ENCODE results near the gene RALGDS.

Gene RALGDS

DNA sequence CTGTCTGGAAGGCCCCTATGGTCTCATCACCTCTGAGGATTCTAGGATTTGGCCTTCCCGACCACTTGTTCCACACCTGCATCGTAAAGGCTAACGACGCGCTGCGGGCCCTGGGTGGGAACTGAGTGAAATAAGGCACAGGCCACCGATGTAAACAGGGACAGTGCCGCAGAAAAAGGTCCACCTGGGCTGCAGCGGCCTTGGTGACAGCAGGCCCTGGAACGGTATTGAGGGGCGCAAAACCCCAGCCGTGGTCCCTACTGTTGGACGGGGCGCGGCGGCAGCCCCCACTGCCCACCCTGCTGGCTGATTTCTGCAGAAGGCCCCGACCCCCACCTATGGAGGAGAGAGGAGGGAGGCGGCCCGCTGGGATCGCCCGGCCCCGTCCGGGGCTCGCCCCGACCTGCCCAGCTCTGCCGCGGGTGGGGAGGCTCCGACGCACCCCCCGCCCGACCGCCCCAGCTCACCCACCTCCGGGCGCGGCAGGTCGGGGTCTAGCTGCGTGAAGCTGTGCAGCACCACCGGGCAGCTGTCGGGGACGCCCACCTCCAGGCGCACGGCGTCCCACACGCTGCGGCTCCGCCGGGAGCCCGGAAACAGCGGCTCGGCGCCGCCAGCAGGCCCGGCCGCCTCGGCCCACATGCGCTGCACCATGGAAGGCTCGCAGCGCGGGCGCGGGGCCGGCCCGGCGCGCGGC lies 391 bp downstream of the RALGDS start:
- no peak for DNase-seq (ENCODE audit: low read depth)

DNA sequence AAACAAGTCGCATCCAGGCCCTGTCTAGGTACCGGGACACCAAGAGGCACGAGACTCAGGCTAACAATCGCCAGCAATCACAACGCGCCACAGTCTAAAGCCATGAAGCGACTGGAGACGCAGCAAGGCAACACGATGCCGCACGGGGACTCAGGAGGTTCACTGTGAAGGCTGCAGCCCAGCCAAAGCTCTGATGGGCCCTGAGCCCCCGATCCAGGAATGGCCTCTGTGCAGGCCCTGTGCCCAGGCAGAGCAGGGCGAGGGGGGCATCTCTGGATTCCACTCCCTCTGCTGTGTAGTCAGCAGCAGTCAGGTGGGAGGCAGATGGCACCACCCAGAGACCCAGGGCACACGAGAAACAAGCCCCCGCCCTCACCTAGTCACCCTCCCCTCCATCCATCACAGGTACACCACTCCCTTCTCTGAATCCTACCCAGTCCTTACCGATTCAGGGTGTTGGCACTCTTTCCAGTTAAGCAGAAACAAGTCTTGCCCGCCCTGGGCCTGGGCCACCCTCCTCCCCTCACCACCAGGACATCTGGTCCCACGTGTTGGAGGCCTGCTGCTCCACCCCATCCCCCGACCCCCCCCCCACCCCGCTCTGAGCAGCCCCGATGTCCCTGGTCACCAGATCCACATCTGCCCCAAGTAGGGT lies 1.1 kb downstream of the RALGDS start:
- no peak for DNase-seq (ENCODE audit: low read depth)

DNA sequence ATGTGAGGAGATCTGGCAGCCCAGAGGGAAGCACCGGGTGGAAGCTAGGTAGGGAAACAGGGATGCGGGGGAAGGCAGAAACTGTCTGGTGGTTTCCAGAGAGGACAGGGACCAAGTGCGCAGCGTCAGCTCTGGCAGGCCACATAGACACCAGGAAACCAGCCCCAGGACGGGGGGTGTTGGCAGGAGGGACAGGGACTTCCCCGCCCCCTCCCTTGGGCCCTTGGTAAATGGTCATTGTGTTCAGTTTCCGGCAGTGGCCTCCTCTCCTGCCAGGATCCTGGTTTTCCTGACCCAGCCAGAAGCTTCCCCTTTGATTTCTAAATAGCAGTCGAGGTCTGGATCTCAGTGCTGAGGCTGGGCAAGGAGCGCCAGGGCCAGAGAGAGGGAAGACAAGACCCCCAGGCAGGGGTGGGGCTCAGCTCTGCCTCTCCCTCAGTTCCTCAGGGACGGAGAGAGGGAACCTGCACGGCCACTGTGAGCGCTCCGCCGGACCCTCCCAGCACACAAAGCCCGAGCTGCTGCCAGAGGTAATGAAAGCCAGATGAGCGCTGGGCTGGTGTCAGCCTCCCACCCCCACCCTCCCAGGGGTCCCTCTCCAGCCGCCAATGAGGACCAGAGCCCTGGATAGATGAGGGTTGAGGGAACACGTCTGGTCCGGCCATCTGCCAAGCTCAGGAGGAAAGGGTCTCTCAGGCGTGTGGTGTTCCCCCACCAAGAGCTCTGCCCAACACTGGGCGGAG lies 1.8 kb downstream of the RALGDS start:
- no peak for DNase-seq (ENCODE audit: low read depth)

DNA sequence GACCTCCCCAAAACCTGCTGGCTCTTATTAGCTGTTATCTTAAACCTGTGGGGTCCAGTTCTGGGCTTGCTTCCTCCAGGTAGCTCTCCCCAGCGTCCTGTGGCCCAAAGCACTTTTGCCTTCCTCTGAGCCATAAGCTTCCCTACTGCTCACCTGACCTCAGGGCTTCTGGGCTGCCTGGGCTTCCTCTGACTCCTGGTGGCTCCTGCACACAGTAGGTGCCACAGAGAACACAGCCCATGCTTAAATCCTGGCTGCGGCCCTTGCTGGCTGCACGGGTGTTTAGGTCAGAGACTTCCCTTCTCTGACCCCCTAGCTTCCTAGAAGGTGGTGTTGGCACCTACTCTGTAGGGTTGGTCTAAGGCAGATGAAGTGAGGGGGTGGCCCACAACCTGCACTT lies 2.5 kb downstream of the RALGDS start:
- no peak for DNase-seq (ENCODE audit: low read depth)

DNA sequence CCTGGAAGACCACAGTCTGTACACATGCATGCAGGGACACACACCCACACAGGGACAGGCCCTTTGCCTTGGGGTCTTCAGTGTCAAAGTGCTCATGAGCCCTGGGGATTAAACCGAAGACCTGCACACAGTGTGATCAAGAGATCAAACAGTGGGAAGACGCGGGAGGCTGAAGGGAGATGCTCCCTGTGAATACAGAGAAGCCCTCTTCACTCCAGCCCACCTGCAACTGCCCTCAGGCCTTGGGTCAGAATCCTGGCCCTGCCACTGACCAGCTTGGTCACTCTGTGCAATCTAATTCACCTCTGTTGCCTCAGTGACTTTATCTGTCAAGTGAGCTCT lies 2.9 kb downstream of the RALGDS start:
- DNase-seq (ENCODE audit: low read depth): no peak

DNA sequence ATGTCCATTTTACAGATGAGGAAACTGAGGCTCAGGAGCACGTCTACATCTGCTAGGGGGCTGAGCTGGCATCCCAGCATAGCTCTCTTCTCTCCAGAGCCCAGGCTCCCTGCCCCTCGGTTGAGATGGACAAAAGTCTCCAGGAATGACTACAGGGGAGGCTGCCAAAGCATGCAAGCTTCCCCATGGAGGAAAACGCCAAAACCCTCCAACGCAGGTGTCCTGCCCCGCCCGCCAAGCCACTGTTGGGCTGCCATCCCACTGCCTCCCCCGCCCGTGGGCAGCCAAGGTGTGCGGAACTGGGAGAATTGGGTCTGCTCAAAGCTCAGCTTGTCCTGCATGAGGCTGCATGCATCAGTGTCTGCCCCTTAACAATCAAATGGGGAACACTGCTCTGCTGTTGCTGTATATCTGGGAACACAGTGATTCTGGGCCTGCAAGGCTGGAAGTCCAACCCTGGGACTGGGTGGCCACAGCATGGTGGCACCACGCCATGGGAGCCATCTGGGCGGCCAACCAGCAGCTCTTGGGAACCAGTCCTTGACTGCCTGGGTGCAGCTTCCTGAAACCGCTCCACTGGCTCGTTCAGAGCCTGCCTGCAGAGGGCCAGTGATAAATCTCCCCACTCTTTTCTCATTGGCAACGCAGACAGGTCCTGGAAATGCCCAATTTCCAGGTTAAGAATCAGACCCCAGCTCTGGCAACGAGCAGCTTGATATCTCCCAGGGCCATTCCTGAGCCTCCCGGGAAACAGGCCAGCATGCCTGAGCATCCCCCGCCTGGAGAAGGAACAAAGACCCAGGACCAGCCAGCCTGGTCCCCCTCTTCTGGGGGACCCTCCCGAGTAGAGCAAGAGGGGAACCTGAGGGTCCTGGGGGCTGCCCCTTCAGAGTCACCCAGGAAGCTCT lies 3.5 kb downstream of the RALGDS start:
- no peak for DNase-seq (ENCODE audit: low read depth)

DNA sequence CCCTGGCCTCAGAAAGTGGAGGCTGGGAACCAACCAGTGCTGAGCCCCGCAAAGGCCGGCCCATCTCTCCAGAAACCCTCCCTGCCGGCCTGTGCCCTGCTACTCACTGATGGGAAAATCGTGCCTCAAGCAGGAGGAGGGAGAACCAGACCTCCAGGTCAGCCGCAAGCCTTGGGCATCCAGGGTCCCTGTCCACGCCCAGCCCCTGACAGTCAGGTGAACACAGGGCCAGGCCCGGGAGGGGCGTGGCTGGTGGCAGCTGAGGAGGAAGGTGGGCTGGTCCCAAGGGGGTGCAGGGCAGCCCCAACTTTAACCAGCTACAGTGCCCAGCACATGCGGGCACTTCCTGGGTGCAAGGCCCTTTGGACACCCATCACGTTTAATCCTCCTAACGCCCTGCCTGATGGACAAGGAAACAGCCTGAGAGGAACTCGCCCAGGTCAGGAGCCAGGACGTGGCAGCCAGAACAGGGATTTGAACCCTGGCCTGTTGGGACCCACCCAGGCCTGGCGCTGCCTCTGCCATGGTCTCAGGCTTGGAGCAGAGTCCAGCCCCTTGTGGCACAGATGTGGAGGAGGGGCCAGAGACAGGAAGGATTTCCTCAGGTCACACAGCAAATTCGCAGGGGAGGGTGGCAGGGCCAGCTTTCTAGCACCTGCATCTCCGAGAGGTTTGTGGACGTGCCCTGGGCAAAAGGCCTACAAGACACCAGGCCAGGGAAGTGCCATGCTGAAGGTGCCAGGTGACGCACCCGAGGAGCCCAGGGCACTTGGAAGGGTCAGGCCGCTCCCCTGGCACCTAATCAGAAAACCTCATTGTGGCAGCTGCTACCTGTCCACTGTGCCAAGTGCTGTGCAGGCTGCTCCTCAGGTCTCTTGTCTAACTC lies 4.5 kb downstream of the RALGDS start:
- no peak for DNase-seq (ENCODE audit: low read depth)

DNA sequence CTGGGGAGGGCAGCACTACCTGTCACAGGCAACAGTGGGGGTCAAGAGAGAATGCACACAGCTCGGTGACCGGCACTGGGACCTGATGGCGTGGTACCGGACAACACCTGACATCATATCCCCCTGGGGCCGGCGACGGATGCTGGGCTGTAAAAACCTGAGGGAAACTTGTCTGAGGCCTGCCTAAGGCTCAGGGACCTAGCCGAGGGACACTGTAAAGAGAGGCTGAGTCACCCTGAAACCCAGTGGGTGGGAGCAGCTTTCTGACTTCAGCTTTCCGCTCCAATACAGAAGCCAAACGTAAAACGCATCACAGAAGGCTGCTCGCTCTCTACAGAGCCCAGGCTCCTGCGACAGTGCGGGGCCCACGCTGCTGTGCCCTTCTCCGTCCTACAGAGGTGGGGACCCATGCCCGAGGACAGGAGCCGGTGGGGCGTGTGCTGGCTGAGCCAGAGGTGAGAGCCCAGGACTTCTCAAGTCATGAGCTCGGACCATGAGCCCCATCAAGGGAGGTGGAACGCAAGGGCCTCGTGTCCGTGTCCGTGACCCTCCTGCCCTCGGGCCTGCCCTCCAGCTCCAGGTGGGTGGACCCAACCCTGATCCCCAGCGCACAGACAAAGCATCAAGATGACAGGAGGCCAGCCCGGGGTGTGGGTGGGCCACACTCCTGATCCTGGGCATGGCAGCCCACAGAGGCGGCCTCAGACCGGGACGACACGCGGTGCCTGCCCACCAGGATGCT lies 5.3 kb downstream of the RALGDS start:
- DNase-seq (ENCODE audit: low read depth): peak; percentile 33

DNA sequence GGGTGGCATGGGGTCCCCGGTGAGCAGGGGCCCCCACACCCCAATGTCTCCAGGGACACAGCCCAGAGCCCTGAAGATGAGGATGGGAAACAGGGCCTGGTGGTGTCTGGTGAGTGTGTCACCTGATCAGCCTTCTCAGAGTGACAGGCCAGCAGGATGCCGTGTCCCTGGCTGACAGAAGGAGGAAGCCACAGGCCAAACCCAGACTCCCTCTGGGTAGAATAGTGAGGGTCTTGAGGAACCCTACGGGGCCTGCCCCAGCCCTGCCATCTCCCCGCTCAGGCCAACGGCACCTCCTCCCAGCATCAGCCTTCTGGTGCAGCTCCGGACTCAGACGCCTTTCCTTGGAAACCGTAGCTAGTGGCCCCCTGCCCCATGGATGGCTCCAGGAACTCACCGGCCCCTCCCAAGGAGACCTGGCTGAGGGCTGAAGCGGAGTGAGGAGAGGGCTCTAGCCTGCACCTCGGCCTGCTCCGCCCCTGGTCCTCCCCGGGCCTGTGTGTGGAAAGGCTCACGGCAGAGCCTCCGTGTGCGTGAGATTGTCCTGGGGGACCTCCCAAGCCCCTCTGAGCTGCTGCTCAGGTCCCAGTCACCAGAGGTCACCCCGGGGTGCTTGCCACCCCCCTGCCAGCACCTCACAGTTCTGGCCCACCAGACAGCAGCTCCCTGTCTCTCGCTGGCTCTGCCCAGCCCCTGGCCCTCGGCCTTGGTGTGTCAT lies 6.0 kb downstream of the RALGDS start:
- DNase-seq (ENCODE audit: low read depth): no peak

DNA sequence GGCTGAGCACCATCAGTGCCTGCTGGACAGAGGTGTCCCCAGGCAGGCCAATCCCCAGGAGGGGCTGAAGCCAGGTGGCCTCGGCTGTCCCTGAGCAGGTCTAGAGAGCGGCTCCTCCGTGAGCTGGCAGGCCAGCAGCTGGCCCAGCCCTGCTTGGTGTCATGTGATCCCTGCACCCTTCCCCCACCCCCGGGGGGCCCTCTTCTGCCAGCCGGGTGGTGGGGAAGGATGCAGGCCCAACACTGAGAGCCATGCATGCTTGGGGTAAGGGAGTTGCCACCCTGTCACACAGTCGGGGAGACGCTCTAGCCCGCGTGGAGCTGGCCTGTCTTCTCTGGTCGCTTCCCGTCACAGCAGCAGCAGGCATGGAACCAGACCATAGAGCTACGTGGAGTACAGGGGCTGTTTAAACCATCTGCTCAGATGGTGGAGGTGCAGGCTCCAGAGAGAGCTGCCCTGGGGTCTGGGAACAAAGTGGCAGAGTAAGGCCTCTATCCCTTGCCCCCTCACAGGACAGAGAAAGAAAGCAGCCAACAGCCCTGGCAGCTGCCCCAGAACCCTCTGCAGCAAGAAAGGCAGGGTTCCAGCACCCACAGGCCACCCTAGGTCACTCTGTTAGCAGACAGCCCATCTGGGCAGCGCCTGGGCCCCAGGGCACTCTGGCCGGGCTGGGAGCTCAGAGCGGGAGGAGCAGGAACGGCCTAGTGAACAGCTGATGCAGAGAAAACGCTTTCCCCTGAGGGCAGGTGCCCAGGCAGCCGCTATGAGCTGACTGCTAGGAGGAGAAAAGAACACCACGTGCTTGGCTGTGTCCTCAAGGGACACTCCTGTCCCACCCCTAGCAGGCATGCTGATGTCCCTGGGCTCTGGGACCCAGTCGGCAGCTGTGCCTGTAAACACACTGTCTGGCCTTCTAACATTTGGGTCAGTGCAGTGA lies 6.8 kb downstream of the RALGDS start:
- DNase-seq (ENCODE audit: low read depth): no peak

DNA sequence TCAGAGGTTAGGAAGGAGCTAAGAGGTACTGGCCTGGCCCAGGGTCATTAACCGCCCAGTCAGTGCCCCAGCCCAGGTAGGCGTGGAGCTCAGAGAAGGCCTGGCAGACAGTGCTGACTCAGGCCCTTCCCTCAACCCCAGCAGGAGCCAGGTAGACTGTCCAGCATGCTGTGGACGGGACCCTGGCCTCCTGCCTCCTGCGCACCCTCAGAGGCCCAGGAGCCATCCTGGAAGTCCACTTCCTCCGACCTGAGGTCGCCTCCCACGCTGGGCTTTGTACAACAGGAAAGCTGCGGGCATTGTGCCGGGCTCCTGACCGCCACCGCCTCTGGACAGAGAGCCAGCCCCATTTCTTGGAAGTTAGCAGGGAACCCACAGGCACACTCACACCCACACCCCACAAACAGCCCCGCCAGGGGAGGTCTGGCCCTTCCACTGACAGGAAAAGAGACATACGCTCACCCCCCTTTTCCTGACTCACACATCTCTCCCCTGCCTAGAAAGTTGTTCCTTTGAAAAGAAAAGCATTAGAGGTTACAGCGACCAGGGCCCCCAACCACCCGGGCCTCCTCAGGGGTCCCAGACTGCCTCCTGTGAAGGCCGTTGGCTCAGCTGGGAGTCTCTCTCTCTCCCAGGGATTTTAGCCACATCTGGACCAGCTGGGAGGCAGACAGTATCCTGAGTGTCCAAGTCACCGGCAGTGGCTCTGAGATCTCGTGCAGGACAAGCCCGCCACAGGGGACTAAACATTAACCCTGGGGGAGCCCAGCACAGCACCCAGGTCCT lies 7.7 kb downstream of the RALGDS start:
- no peak for DNase-seq (ENCODE audit: low read depth)

DNA sequence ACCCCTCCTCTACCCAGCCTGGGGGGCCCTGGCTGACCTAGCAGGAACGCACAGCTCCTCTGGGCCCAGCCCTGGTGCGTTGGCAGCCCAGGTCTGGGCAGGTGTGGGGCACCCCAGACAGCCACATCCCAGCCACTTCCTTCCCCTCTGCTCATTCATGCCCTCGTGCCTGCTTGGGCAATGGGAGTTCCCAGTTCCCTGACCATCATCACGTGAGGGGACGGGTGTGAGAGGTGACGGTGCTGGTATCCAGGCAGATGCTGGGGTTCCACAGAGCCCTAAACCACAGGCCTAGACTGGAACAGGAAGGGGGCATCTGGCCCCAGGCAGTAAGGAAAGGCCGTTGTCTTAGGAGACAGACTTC lies 8.4 kb downstream of the RALGDS start:
- DNase-seq (ENCODE audit: low read depth): no peak

DNA sequence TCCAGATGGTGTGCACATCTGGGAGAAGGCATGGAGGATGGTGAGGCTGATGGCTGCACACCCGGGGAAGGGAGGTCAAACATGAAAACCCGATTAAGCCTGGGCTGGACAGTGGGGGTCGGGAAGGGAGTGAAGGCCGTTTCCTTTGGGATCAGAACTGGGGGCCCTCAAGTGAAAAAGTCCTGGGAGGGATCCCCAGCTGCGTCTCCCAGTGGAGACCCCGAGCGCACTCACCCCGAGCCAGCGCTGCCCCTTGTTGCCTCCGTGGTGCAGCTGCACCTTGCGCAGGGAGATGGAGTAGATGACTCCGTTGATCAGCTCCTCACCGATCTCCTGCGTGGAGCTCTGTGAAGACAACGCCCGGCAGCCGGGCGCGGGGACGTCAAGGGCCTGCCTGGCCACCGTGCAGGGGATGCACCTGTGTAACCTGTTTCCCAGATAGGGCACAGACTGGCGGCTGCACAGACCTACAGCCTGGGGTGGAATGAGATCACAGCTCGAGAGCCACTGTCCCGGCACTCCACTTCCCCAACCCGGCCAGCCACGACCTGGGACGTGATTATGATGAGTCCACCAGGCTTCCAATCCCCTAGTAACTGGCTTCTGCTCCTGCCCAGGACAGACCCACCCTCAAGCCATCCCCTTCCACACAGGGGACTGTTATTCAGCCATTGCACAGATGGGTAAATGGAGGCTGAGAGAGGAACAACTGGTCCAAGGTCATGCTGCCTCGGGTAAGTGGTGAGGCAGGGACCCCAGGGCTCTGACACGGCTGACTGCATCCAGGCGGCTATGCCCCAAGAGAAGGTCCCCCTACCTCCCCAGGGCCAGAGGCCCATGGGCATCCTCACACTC lies 9.0 kb downstream of the RALGDS start:
- DNase-seq (ENCODE audit: low read depth): no peak

DNA sequence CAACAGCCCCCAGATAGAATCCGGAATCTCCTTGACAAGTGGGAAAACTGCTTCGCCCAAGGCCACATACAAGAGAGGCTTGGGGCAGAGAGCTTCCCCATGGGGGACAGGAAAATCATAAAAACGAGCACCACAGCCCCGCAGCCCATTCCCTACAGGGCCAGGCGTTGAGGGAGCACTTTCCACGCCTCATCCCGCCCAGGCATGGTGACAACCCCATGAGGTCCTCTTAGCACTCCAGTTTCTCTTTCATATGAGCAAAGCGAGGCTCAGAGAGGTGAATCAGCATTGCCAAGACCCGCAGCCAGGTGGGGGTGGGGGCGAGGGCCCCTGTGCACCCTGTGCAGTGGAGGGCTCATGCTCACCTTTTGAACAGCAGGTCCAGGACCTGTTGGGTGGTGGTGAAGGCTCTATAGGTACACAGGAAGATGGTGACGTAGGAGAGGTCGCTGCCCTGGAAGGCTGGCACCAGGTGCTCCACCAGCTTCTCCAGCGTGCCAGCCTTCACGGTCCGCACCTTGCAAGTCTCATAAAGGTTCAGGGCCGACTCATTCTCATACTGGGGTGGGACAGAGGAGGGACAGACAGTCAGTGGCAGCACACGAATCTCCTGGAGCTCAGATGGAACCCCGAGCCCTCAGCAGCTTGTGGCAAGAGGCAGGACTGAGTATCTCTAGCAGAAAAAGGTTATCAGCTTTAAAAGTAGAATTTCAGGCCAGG lies 10.9 kb downstream of the RALGDS start:
- no peak for DNase-seq (ENCODE audit: low read depth)

DNA sequence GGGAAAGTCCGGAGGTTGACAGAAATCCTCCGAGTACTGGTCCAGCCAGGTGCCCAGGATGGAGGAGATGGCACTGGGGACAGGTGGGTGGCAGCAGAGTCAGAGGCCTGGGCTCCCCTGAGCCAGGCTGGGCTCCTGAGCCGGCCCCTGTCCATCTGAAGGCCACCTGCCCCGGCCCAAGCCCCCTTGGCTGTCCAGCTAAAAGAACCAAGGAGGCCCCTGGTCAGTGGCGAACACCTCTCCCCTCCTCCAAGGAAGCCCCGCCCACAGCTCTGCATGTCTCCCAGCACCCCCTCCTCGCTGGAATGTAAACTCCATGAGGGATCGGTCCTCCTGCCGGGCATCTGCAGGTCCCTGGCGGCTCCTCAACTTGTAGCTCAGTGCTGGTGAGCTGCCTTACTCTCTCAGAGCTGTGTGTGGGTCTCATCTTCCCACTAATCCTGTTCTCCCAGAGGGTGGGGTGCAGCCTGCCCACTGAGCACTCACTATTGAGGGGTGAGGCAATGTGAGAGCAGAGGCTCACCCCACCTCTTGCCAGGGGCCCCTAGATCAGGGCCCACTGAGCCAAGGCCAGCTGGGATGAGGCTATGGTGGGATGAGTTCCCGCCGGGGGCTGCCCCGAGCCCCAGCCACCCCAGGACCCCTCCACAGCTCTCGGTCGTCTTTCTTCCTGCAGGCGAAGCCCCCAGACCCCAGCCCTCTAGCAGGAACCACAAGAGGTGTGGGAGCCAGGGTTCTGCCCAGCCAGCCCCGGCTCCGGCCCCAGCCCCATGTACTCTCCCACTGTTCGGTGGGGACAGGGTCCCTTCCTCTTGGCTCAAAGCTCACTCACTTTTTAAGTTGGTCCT lies 12.0 kb downstream of the RALGDS start:
- no peak for DNase-seq (ENCODE audit: low read depth)
